HEK293 (cell line): ENCODE results near the gene LYST.

ENCODE experiments used
- GLI4 ChIP-seq: fragments of 450-650 bp; formaldehyde crosslinking; IDR thresholded peaks from 2 replicates; pipeline ENCODE4 v1.5.1; 2016; ENCODE audit warnings: missing biosample characterization, missing genetic modification characterization
- MYNN ChIP-seq: fragments of 450-650 bp; formaldehyde crosslinking; IDR thresholded peaks from 2 replicates; pipeline ENCODE4 v1.5.1; 2016; ENCODE audit warnings: missing biosample characterization, missing genetic modification characterization, borderline replicate concordance
- YY1 ChIP-seq: fragments of 450-650 bp; formaldehyde crosslinking; IDR thresholded peaks from 2 replicates; pipeline ENCODE4 v1.5.1; 2018; ENCODE audit warnings: missing biosample characterization, missing genetic modification characterization
- YY2 ChIP-seq: fragments of 450-650 bp; formaldehyde crosslinking; IDR thresholded peaks from 2 replicates; pipeline ENCODE4 v1.5.1; 2016; ENCODE audit warnings: missing biosample characterization, missing genetic modification characterization
- ZBTB7A ChIP-seq: fragments of 450-650 bp; formaldehyde crosslinking; IDR thresholded peaks from 2 replicates; pipeline ENCODE4 v1.5.1; 2016; ENCODE audit warnings: low read depth, missing biosample characterization, missing genetic modification characterization
- ZNF184 ChIP-seq: fragments of 450-650 bp; IDR thresholded peaks from 2 replicates; pipeline ENCODE4 v1.5.1; 2018; ENCODE audit warnings: missing biosample characterization, mild to moderate bottlenecking, missing genetic modification characterization
- ZNF366 ChIP-seq: fragments of 450-650 bp; formaldehyde crosslinking; conservative IDR thresholded peaks from 2 replicates; pipeline ENCODE4 v1.5.1; 2016; ENCODE audit warnings: missing biosample characterization, missing genetic modification characterization
- ZNF660 ChIP-seq: fragments of 450-650 bp; IDR thresholded peaks from 2 replicates; pipeline ENCODE4 v1.5.1; 2018; ENCODE audit warnings: missing biosample characterization, mild to moderate bottlenecking, missing genetic modification characterization
- ZNF707 ChIP-seq: fragments of 450-650 bp; formaldehyde crosslinking; IDR thresholded peaks from 2 replicates; pipeline ENCODE4 v1.5.1; 2016; ENCODE audit warnings: missing biosample characterization, missing genetic modification characterization
- ZNF785 ChIP-seq: fragments of 450-650 bp; formaldehyde crosslinking; IDR thresholded peaks from 2 replicates; pipeline ENCODE4 v1.5.1; 2016; ENCODE audit warnings: missing biosample characterization, missing genetic modification characterization
- TF ChIP-seq, protein P1 (sequence below): fragments of 450-650 bp; formaldehyde crosslinking; IDR thresholded peaks from 2 replicates; pipeline ENCODE4 v1.5.1; 2016; ENCODE audit warnings: missing biosample characterization, missing genetic modification characterization
- TF ChIP-seq, protein P2 (sequence below): fragments of 450-650 bp; formaldehyde crosslinking; IDR thresholded peaks from 2 replicates; pipeline ENCODE4 v1.5.1; 2016; ENCODE audit warnings: missing biosample characterization, missing genetic modification characterization
- TF ChIP-seq, protein P3 (sequence below): fragments of 450-650 bp; formaldehyde crosslinking; IDR thresholded peaks from 2 replicates; pipeline ENCODE4 v1.5.1; 2016; ENCODE audit warnings: missing biosample characterization, missing genetic modification characterization
- TF ChIP-seq, protein P4 (sequence below): fragments of 450-650 bp; formaldehyde crosslinking; IDR thresholded peaks from 2 replicates; pipeline ENCODE4 v1.5.1; 2016; ENCODE audit warnings: missing biosample characterization, missing genetic modification characterization

DNA sequence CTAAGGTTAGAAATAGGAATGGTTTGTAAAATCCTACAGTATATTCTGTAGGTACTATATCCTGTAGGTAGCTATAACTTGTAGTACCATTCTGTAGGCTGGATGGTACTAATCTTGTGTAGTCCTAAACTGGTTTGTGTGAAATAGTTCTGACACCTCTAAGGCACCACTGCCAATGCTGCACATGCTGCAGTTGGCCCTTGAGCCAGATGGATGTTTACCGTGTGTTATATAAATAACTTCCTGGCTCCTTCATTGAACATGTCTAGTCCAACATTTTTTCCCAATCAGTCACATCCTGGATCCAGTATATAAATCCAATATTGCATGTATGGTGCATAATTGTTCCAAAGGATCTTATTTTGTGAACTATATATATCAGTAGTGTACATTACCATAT, 127.6 kb downstream of the LYST start:
- TF ChIP-seq, protein P1, sequence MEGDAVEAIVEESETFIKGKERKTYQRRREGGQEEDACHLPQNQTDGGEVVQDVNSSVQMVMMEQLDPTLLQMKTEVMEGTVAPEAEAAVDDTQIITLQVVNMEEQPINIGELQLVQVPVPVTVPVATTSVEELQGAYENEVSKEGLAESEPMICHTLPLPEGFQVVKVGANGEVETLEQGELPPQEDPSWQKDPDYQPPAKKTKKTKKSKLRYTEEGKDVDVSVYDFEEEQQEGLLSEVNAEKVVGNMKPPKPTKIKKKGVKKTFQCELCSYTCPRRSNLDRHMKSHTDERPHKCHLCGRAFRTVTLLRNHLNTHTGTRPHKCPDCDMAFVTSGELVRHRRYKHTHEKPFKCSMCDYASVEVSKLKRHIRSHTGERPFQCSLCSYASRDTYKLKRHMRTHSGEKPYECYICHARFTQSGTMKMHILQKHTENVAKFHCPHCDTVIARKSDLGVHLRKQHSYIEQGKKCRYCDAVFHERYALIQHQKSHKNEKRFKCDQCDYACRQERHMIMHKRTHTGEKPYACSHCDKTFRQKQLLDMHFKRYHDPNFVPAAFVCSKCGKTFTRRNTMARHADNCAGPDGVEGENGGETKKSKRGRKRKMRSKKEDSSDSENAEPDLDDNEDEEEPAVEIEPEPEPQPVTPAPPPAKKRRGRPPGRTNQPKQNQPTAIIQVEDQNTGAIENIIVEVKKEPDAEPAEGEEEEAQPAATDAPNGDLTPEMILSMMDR: no peak
- TF ChIP-seq ZNF660 (tag by site-specific recombination) (no peak), ZNF366 (no peak), MYNN (tag by site-specific recombination) (no peak), ZNF184 (tag by site-specific recombination) (no peak), GLI4 (tag by site-specific recombination) (no peak), ZBTB7A (tag by site-specific recombination) (no peak), ZNF785 (tag by site-specific recombination) (no peak), ZNF707 (tag by site-specific recombination) (no peak), YY1 (tag by site-specific recombination) (no peak), YY2 (no peak)
- TF ChIP-seq, protein P2, sequence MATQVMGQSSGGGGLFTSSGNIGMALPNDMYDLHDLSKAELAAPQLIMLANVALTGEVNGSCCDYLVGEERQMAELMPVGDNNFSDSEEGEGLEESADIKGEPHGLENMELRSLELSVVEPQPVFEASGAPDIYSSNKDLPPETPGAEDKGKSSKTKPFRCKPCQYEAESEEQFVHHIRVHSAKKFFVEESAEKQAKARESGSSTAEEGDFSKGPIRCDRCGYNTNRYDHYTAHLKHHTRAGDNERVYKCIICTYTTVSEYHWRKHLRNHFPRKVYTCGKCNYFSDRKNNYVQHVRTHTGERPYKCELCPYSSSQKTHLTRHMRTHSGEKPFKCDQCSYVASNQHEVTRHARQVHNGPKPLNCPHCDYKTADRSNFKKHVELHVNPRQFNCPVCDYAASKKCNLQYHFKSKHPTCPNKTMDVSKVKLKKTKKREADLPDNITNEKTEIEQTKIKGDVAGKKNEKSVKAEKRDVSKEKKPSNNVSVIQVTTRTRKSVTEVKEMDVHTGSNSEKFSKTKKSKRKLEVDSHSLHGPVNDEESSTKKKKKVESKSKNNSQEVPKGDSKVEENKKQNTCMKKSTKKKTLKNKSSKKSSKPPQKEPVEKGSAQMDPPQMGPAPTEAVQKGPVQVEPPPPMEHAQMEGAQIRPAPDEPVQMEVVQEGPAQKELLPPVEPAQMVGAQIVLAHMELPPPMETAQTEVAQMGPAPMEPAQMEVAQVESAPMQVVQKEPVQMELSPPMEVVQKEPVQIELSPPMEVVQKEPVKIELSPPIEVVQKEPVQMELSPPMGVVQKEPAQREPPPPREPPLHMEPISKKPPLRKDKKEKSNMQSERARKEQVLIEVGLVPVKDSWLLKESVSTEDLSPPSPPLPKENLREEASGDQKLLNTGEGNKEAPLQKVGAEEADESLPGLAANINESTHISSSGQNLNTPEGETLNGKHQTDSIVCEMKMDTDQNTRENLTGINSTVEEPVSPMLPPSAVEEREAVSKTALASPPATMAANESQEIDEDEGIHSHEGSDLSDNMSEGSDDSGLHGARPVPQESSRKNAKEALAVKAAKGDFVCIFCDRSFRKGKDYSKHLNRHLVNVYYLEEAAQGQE (tag by site-specific recombination): no peak
- TF ChIP-seq, protein P3, sequence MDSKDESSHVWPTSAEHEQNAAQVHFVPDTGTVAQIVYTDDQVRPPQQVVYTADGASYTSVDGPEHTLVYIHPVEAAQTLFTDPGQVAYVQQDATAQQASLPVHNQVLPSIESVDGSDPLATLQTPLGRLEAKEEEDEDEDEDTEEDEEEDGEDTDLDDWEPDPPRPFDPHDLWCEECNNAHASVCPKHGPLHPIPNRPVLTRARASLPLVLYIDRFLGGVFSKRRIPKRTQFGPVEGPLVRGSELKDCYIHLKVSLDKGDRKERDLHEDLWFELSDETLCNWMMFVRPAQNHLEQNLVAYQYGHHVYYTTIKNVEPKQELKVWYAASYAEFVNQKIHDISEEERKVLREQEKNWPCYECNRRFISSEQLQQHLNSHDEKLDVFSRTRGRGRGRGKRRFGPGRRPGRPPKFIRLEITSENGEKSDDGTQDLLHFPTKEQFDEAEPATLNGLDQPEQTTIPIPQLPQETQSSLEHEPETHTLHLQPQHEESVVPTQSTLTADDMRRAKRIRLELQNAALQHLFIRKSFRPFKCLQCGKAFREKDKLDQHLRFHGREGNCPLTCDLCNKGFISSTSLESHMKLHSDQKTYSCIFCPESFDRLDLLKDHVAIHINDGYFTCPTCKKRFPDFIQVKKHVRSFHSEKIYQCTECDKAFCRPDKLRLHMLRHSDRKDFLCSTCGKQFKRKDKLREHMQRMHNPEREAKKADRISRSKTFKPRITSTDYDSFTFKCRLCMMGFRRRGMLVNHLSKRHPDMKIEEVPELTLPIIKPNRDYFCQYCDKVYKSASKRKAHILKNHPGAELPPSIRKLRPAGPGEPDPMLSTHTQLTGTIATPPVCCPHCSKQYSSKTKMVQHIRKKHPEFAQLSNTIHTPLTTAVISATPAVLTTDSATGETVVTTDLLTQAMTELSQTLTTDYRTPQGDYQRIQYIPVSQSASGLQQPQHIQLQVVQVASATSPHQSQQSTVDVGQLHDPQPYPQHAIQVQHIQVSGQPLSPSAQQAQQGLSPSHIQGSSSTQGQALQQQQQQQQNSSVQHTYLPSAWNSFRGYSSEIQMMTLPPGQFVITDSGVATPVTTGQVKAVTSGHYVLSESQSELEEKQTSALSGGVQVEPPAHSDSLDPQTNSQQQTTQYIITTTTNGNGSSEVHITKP (tag by site-specific recombination): no peak
- TF ChIP-seq, protein P4, sequence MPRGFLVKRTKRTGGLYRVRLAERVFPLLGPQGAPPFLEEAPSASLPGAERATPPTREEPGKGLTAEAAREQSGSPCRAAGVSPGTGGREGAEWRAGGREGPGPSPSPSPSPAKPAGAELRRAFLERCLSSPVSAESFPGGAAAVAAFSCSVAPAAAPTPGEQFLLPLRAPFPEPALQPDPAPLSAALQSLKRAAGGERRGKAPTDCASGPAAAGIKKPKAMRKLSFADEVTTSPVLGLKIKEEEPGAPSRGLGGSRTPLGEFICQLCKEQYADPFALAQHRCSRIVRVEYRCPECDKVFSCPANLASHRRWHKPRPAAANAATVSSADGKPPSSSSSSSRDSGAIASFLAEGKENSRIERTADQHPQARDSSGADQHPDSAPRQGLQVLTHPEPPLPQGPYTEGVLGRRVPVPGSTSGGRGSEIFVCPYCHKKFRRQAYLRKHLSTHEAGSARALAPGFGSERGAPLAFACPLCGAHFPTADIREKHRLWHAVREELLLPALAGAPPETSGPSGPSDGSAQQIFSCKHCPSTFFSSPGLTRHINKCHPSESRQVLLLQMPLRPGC (tag by site-specific recombination): no peak
